Activated T-helper 17 cell treated with anti-CD3 and anti-CD28 coated beads, Interleukin-2, amount 50 U/mL, for 72 hours (primary cell): ENCODE measurements around the gene WNK4. TPM values are rescaled to one million over a fixed set of nuclear protein-coding genes. Genes with fewer than 3 reads are reported as not detected.

Experiments used
- ATAC-seq: fragments of 150-1000 bp; cut with Tn5 transposase; replicated peaks from 2 replicates; pipeline ENCODE4 v1.10.0; 2021; ENCODE audit warnings: mild to moderate bottlenecking, moderate library complexity
- H3K27ac Mint-ChIP-seq: one replicate; pipeline ENCODE4 v1.8.0; 2022; ENCODE audit warnings: mixed read lengths
- H3K27me3 Mint-ChIP-seq: one replicate; pipeline ENCODE4 v1.8.0; 2022; ENCODE audit warnings: mixed read lengths
- H3K36me3 Mint-ChIP-seq: one replicate; pipeline ENCODE4 v1.8.0; 2022; ENCODE audit warnings: low read depth, mild to moderate bottlenecking, mixed read lengths
- H3K4me1 Mint-ChIP-seq: one replicate; pipeline ENCODE4 v1.8.0; 2022; ENCODE audit warnings: mixed read lengths
- H3K4me3 Mint-ChIP-seq: one replicate; pipeline ENCODE4 v1.8.0; 2022; ENCODE audit warnings: mild to moderate bottlenecking, mixed read lengths
- H3K9me3 Mint-ChIP-seq: one replicate; pipeline ENCODE4 v1.8.0; 2022; ENCODE audit warnings: mixed read lengths
- total RNA-seq, 2 donors: library from RNA; stranded (reverse); gene quantifications; one replicate each; pipeline ENCODE4 v1.2.3, GENCODE V29; 2022

Gene WNK4
- total RNA-seq, 2 donors from 2014 or later = 0.41 to 1.5 TPM

DNA sequence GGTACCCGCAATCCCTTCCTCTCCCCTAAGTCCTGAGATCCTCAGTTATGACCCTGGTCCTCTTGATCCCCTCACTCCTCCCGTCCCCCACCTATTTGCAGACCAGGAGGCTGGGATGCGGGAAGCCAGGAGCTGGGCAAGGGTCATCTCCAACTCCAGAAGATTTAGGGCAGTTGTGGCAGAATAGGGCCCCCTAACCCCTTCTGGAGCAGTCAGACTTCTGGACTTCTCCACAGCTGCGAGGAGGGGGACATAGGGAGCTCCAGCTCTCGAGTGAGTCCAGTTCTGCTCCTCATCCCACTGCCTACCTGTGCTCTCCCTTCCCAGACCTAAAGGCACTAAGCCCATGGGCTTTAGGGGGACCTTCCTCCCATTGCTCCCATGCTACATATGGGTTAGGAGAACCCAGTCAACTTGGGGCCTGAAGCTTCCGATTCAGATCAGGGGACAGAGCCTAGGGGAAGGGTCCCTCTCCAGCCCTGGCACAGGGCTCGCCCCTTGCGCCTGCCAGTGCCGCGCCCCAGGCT lies 1.3 kb downstream of the WNK4 start:
- H3K9me3 Mint-ChIP-seq = no peaks in the 10 kb centered on the region
- peaks cover 36% of the 10 kb centered on the region for H3K27me3 Mint-ChIP-seq
- H3K4me1 Mint-ChIP-seq = peaks cover 22% of the 10 kb centered on the region
- peaks cover 39% of the 10 kb centered on the region for H3K36me3 Mint-ChIP-seq
- ATAC-seq = no peak
- no peak overlapping the region for H3K27ac Mint-ChIP-seq
- H3K4me3 Mint-ChIP-seq = no peak overlapping the region

DNA sequence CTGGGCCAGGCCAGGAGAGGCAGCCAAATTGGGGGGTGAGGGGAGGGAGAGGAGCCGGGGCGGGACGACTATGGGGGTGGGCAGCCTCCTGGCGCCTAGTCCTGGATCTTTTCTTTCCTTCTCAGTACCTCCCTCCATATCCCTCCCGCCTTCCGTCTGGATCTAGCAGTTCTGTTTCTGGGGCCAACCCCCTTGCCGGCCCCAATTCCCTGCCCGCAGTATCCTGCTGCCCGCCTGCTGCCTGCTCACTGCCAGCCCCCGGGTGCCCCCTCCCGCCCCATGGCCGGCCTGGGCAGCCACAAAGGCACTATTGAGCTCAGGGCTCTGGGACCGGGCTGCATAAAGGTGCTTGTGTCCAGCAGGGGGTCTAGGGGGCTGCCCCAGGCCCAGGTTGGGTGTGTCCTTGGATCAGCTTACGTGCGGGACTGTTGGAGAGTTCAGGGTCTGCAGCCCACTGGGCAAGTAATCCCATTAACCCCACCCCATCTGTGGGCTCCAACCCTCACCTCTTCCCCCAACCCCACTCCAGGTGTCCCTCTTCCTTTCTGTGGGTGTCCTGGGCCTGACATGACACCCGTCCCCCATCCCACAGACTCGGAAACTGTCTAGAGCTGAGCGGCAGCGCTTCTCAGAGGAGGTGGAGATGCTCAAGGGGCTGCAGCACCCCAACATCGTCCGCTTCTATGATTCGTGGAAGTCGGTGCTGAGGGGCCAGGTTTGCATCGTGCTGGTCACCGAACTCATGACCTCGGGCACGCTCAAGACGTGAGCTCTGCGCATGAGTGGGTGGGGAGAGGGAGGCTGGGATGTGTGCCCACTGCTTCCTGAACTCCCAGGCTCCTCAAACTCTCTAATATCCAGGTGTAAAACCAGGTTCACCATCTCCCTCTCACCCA lies 2.0 kb downstream of the WNK4 start:
- peaks cover 43% of the 10 kb centered on the region for H3K27me3 Mint-ChIP-seq
- H3K4me1 Mint-ChIP-seq = peaks cover 22% of the 10 kb centered on the region
- no peaks in the 10 kb centered on the region for H3K9me3 Mint-ChIP-seq
- no peak overlapping the region for H3K27ac Mint-ChIP-seq
- peak; percentile 7 for ATAC-seq
- no peak overlapping the region for H3K4me3 Mint-ChIP-seq
- H3K36me3 Mint-ChIP-seq = peaks cover 33% of the 10 kb centered on the region

DNA sequence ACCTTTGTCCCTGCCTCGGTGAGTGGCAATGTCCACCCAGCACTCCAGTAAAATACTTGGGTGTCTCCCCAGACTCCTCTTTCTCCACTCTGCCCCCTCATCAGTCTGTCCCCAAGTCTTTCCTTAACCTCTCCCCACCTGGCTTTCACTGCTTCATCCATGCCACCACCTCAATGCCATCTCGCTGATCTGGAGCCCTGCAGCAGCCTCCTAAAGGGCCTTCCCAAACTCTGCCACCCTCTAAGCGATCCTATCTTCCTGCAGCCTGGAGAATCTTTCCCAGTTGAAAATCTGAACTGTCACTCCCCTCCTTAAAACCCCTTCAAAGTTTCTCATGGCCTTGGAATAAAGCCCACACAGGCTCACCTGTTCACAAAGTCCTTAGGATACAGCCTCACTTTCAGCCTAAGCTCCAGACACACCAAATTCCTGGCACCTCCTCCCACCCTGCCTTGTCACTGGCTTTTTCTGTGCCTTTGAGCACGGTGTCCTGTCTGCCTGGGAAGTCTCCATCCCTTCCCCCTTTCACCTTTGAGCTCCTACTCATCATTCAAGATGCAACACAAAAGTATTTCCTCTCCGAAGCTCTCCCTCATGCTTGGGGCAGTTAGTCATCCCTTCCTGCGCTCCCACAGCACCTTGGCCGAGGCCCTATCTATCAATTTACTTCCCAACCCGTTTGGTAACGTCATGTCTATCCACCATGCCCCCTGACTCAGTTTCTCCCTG lies 2.8 kb downstream of the WNK4 start:
- H3K9me3 Mint-ChIP-seq = no peaks in the 10 kb centered on the region
- peaks cover 25% of the 10 kb centered on the region for H3K36me3 Mint-ChIP-seq
- H3K27me3 Mint-ChIP-seq = peaks cover 51% of the 10 kb centered on the region
- peaks cover 22% of the 10 kb centered on the region for H3K4me1 Mint-ChIP-seq
- no peak for ATAC-seq
- H3K27ac Mint-ChIP-seq = no peak overlapping the region
- H3K4me3 Mint-ChIP-seq = no peak overlapping the region

DNA sequence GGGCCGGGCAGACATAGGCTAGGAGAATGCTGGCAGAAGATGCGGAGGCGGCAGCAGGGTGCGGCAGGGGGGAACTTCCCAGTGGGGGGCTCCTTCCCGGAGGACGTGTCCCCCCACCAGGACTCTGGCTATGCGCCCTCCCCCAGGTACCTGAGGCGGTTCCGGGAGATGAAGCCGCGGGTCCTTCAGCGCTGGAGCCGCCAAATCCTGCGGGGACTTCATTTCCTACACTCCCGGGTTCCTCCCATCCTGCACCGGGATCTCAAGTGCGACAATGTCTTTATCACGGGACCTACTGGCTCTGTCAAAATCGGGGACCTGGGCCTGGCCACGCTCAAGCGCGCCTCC lies 3.4 kb downstream of the WNK4 start:
- no peak overlapping the region for H3K27ac Mint-ChIP-seq
- H3K36me3 Mint-ChIP-seq = peaks cover 20% of the 10 kb centered on the region
- no peak overlapping the region for H3K4me3 Mint-ChIP-seq
- ATAC-seq = no peak
- peaks cover 53% of the 10 kb centered on the region for H3K27me3 Mint-ChIP-seq
- H3K4me1 Mint-ChIP-seq = peaks cover 22% of the 10 kb centered on the region
- no peaks in the 10 kb centered on the region for H3K9me3 Mint-ChIP-seq

DNA sequence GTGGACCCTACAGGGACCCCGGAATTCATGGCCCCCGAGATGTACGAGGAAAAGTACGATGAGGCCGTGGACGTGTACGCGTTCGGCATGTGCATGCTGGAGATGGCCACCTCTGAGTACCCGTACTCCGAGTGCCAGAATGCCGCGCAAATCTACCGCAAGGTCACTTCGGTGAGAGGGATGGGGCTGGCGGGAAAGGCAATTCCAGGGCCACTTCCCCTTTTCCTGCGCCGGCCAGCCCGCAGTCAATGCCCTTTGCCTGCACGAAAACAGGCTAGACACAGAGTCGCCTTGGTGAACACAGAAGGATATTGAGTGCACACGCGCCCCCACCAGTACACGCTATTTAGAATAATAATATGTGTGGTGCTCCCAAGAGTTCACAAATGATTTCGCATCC lies 4.0 kb downstream of the WNK4 start:
- no peak for ATAC-seq
- H3K27ac Mint-ChIP-seq = no peak overlapping the region
- peaks cover 22% of the 10 kb centered on the region for H3K4me1 Mint-ChIP-seq
- H3K27me3 Mint-ChIP-seq = peaks cover 53% of the 10 kb centered on the region
- H3K36me3 Mint-ChIP-seq = peaks cover 13% of the 10 kb centered on the region
- H3K9me3 Mint-ChIP-seq = no peaks in the 10 kb centered on the region
- peak overlapping the region; percentile 18 for H3K4me3 Mint-ChIP-seq

DNA sequence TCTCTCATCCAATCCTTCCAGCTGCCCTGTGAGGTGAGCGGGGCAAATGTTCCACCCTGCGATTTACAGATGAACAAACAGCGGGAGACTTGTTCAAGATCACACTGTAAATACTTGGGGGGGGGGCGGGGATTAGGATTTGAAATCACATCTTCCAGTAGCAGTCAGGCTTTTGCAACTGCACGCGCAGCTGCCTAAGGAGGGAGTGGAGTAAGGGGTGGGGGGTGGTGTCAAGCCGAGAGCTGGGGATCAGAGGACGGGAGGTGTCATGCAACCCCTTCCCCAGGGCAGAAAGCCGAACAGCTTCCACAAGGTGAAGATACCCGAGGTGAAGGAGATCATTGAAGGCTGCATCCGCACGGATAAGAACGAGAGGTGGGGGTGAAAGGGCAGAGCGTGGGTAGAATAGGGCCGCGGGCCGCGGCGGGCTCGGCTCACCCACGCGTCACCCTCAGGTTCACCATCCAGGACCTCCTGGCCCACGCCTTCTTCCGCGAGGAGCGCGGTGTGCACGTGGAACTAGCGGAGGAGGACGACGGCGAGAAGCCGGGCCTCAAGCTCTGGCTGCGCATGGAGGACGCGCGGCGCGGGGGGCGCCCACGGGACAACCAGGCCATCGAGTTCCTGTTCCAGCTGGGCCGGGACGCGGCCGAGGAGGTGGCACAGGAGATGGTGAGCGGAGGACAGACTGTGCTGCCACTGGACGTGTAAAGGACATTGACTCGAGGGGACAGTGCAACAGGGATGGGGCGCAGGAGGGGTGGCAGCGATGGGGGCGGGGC lies 4.6 kb downstream of the WNK4 start:
- Mint-ChIP-seq H3K9me3 (no peaks in the 10 kb centered on the region), H3K4me3 (peak overlapping the region; percentile 18), H3K27ac (no peak overlapping the region), H3K36me3 (peaks cover 7% of the 10 kb centered on the region), H3K27me3 (peaks cover 53% of the 10 kb centered on the region), H3K4me1 (peaks cover 22% of the 10 kb centered on the region)
- ATAC-seq = no peak

DNA sequence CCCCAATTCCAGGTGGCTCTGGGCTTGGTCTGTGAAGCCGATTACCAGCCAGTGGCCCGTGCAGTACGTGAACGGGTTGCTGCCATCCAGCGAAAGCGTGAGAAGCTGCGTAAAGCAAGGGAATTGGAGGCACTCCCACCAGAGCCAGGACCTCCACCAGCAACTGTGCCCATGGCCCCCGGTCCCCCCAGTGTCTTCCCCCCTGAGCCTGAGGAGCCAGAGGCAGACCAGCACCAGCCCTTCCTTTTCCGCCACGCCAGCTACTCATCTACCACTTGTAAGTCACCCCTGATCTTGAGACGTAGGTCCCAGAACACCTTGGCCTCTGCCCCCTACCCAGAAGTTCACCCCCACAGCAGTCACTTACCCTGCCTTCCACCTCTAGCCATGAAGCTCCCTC lies 6.9 kb downstream of the WNK4 start:
- Mint-ChIP-seq H3K4me1 (peaks cover 22% of the 10 kb centered on the region), H3K4me3 (no peak overlapping the region), H3K36me3 (peaks cover 7% of the 10 kb centered on the region), H3K27ac (no peak overlapping the region), H3K27me3 (peaks cover 48% of the 10 kb centered on the region), H3K9me3 (no peaks in the 10 kb centered on the region)
- no peak for ATAC-seq

DNA sequence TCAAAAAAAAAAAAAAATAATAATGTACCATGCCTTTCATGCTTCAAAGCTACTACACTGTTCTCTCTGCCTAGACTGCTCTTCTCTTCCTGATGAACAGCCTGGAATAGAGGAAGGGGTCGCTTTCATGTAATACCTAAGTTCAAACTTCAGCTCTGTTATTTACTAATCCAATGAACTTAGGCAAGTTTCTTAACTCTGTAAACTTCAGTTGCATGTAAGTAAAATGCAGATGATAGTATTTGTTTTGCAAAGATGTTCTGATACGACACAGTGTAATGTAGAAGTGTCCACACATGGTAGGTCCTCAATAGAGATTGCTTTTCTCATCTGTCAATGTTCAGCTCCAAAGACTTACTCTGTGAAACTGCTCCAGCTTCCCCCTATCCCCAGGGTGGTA lies 11.5 kb downstream of the WNK4 start:
- peaks cover 15% of the 10 kb centered on the region for H3K27me3 Mint-ChIP-seq
- peaks cover 6% of the 10 kb centered on the region for H3K4me1 Mint-ChIP-seq
- peaks cover 6% of the 10 kb centered on the region for H3K36me3 Mint-ChIP-seq
- ATAC-seq = no peak
- H3K9me3 Mint-ChIP-seq = no peaks in the 10 kb centered on the region
- no peak overlapping the region for H3K27ac Mint-ChIP-seq
- no peak overlapping the region for H3K4me3 Mint-ChIP-seq

DNA sequence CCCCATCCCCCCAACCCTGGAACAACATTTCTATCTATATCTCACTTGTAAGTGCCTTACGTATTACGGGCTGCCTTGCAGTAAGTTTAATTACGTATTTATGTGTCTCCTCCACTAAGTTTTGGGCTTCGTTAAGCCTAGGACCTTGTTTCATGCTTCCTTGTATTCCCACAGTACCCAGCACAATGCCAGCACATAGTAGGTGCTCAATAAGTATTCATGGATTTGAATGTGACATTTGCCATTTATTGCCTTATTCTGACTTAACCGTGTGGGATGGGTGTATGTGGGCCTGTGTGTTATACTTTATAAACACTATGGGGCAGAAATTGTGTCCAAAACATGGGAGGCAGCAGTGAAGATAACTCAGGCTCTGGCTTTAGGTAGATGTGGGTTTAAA lies 12.1 kb downstream of the WNK4 start:
- H3K27ac Mint-ChIP-seq = no peak overlapping the region
- H3K9me3 Mint-ChIP-seq = no peaks in the 10 kb centered on the region
- peaks cover 9% of the 10 kb centered on the region for H3K27me3 Mint-ChIP-seq
- H3K4me3 Mint-ChIP-seq = no peak overlapping the region
- peaks cover 6% of the 10 kb centered on the region for H3K36me3 Mint-ChIP-seq
- no peak for ATAC-seq
- peaks cover 6% of the 10 kb centered on the region for H3K4me1 Mint-ChIP-seq

DNA sequence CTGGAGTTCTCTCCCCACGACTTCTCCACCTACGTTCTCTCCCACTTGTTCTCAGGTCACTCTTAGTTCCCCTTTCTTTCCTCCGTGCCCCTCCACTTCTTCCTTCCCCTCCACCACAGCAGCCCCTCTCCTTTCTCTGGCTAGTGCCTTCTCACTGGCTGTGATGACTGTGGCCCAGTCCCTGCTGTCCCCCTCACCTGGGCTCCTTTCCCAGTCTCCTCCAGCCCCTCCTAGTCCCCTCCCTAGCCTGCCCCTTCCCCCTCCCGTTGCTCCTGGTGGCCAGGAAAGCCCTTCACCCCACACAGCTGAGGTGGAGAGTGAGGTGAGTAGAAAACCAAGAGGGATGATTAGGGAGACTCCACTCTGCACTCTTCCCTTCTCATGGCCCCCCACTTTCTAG lies 14.7 kb downstream of the WNK4 start:
- peaks cover 12% of the 10 kb centered on the region for H3K4me1 Mint-ChIP-seq
- H3K27ac Mint-ChIP-seq = no peak overlapping the region
- H3K9me3 Mint-ChIP-seq = peaks cover 4% of the 10 kb centered on the region
- no peak overlapping the region for H3K4me3 Mint-ChIP-seq
- peaks cover 3% of the 10 kb centered on the region for H3K27me3 Mint-ChIP-seq
- H3K36me3 Mint-ChIP-seq = peaks cover 6% of the 10 kb centered on the region
- no peak for ATAC-seq

DNA sequence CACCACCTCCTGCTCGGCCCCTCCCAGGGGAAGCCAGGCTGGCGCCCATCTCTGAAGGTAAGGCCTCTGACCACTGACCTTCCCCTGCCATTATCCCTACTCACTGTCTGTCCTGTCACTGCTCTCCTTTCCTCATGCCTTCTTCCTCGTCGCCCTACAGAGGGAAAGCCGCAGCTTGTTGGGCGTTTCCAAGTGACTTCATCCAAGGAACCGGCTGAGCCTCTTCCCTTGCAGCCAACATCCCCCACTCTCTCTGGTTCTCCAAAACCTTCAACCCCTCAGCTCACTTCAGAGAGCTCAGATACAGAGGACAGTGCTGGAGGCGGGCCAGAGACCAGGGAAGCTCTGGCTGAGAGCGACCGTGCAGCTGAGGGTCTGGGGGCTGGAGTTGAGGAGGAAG lies 15.1 kb downstream of the WNK4 start:
- peaks cover 4% of the 10 kb centered on the region for H3K9me3 Mint-ChIP-seq
- peaks cover 3% of the 10 kb centered on the region for H3K27me3 Mint-ChIP-seq
- no peak overlapping the region for H3K4me3 Mint-ChIP-seq
- peaks cover 12% of the 10 kb centered on the region for H3K4me1 Mint-ChIP-seq
- peak overlapping the region; percentile 34 for H3K27ac Mint-ChIP-seq
- H3K36me3 Mint-ChIP-seq = peaks cover 6% of the 10 kb centered on the region
- ATAC-seq = no peak

DNA sequence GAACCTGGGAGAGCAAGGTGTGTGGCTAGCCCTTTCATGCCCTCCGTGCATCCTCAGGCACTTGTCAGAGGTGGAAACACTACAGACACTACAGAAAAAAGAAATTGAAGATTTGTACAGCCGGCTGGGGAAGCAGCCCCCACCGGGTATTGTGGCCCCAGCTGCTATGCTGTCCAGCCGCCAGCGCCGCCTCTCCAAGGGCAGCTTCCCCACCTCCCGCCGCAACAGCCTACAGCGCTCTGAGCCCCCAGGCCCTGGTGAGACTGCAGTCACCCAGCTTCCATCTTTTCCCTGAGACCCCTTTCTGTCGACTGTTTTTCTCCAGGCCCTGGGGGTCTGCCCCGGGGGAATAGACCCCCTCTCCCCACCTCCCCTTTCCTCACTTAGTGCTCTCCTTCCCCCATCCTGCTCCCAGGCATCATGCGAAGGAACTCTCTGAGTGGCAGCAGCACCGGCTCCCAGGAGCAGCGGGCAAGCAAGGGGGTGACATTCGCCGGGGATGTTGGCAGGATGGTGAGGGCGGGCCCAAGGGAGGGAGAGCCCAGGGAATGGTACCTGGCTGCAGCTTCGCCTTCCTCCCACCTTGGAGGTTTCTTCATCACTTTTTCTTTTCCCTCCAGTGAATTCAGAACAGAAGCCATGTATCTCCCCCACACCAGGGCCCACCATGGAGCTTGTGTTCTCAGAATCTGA lies 15.8 kb downstream of the WNK4 start:
- Mint-ChIP-seq H3K27ac (peak overlapping the region; percentile 34), H3K27me3 (peaks cover 3% of the 10 kb centered on the region), H3K9me3 (peaks cover 4% of the 10 kb centered on the region), H3K4me3 (no peak overlapping the region), H3K36me3 (peaks cover 6% of the 10 kb centered on the region), H3K4me1 (peaks cover 12% of the 10 kb centered on the region)
- no peak for ATAC-seq

DNA sequence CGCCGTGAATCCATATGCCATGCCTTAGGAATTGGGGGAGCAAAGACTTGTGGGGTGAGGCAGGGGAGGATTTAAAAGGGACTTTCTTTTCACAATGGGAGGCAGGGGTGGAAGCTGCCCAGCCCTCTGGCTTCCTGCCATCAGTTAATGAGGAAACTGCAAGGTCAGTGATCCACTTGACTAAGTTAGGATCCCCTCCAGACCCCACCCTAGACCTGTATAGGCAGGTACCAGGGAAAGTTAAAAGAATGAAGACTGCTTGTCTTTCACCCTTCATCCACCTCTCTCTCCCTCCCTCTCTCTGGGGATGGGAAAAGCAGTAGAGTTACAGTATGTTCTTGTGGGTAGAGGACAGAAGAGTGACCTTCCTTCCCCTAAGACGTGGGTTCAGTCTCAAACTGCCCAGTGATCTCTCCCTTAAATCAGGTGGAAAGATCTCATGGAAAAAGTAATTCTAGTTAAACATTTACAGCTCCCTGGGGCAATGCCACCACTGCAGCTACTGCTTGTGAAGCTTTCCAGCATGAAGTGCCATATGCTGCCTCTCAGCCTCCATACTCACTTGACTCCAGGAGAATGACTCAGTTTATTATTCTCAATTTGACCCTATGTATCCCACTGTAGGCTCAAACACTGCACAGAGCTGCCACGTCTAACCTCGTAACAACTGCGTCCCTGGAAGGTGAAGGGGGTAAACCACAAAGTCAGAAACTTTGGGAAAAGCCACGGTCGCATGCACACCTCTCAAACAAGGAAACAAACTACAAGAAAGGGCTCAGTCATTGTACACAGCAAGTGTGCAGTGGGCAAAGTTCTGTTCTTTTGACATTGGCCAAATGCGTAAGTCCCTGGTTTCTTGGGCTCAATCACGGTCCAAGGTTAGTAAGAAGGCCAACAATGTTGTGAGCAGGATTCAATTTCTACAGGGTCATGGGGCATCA lies 16.9 kb downstream of the WNK4 start:
- Mint-ChIP-seq H3K4me3 (peak overlapping the region; percentile 98), H3K4me1 (peaks cover 12% of the 10 kb centered on the region), H3K36me3 (peaks cover 6% of the 10 kb centered on the region), H3K9me3 (peaks cover 4% of the 10 kb centered on the region), H3K27me3 (peaks cover 3% of the 10 kb centered on the region), H3K27ac (peak overlapping the region; percentile 95)
- ATAC-seq = no peak
